K562 (cell line): Measurements from ENCODE around the gene RELL1.

Source experiments
- CBFB ChIP-seq: sonication (generic); formaldehyde crosslinking; IDR thresholded peaks from 2 replicates; pipeline ENCODE4 v1.4.0; 2020; ENCODE audit warnings: mild to moderate bottlenecking, missing genetic modification reagents
- CBX5 ChIP-seq: IDR thresholded peaks from 2 replicates; pipeline ENCODE4 v1.6.1; 2014; ENCODE audit warnings: low read depth, borderline replicate concordance
- EZH2 ChIP-seq: IDR thresholded peaks from 2 replicates; pipeline ENCODE4 v1.6.1; 2012; ENCODE audit warnings: low read depth, mild to moderate bottlenecking, inconsistent platforms, low read length, borderline replicate concordance
- FOXK2 ChIP-seq, 2 experiments: fragments of 450-650 bp; IDR thresholded peaks in 1 of 2; conservative IDR thresholded peaks in 1 of 2; 2 replicates each; pipeline ENCODE4 v1.6.1; 2016; ENCODE audit warnings: low read depth in 2 of 2, mild to moderate bottlenecking in 1 of 2
- HMG20B ChIP-seq: fragments of 250-450 bp; sonication (Bioruptor Pico); IDR thresholded peaks from 2 replicates; pipeline ENCODE4 v1.5.0; 2021; ENCODE audit warnings: mild to moderate bottlenecking
- JUND ChIP-seq, 2 experiments: IDR thresholded peaks; 2 replicates in 1 of 2; 3 replicates in 1 of 2; pipeline ENCODE4 v1.6.1; 2011; ENCODE audit warnings: borderline replicate concordance in 2 of 2, low read depth in 2 of 2, low read length in 2 of 2, improper control_type of control experiment in 1 of 2, missing biosample characterization in 1 of 2, missing genetic modification characterization in 1 of 2, missing genetic modification reagents in 1 of 2
- KDM1A ChIP-seq, 2 experiments: fragments of 450-650 bp; IDR thresholded peaks; 2 replicates each; pipeline ENCODE4 v1.6.1; 2016; ENCODE audit warnings: mild to moderate bottlenecking in 2 of 2
- MECOM ChIP-seq: fragments of 250-450 bp; sonication (Bioruptor Pico); IDR thresholded peaks from 2 replicates; pipeline ENCODE4 v1.8.0; 2022; ENCODE audit warnings: inconsistent platforms
- POLR2A ChIP-seq: fragments of 450-650 bp; conservative IDR thresholded peaks from 2 replicates; pipeline ENCODE4 v1.6.1; 2016
- POLR2AphosphoS5 ChIP-seq: IDR thresholded peaks from 2 replicates; pipeline ENCODE4 v1.6.1; 2011; ENCODE audit warnings: mild to moderate bottlenecking, low read depth, low read length, moderate library complexity; ENCODE audit not compliant: control insufficient read depth, insufficient read depth
- RCOR1 ChIP-seq, 2 experiments: IDR thresholded peaks; 2 replicates each; pipeline ENCODE4 v1.6.1; 2012; ENCODE audit warnings: low read depth in 2 of 2, low read length in 2 of 2, borderline replicate concordance in 1 of 2, improper control_type of control experiment in 1 of 2
- ZBTB1 ChIP-seq: sonication (generic); formaldehyde crosslinking; IDR thresholded peaks from 2 replicates; pipeline ENCODE4 v1.8.1; 2023; ENCODE audit warnings: missing genetic modification reagents, low read depth, mild to moderate bottlenecking, borderline replicate concordance
- TF ChIP-seq, protein P1 (sequence below), 3 experiments: IDR thresholded peaks in 2 of 3; conservative IDR thresholded peaks in 1 of 3; 2 replicates each; pipeline ENCODE4 v1.5.1; 2011 to 2012; ENCODE audit warnings: low read length in 3 of 3, mild to moderate bottlenecking in 3 of 3, control low read depth in 2 of 3, improper control_type of control experiment in 1 of 3, inconsistent platforms in 1 of 3, low read depth in 1 of 3, mixed read lengths in 1 of 3, moderate library complexity in 1 of 3; ENCODE audit not compliant: insufficient read depth in 2 of 3
- TF ChIP-seq, protein P2 (sequence below): fragments of 200-800 bp; sonication (Bioruptor generic); IDR thresholded peaks from 2 replicates; pipeline ENCODE4 v1.6.1; 2017; ENCODE audit warnings: missing genetic modification characterization, missing compliant biosample characterization

DNA sequence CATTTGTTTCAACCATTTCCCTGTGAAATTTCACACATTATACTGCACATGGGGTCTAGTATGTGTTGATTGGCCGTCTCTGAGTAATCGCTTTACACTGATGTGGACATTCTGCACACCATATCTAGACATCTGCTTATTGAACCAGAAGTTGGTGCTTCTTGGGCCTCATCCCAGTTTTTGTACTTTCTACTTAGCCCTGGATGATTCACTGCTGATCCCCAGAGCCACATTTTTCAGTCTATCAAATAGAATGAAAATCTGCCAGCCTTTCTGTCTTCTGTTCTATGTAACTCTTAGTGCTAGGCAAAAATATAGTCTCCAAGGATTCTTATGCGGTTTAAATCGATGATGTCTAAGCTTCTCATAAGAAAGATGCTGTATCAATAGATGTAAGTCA, 40.5 kb upstream of the RELL1 start:
- TF ChIP-seq CBFB (CRISPR knock-in tag): no peak
- no peak for TF ChIP-seq HMG20B (CRISPR knock-in tag)
- TF ChIP-seq, protein P1, sequence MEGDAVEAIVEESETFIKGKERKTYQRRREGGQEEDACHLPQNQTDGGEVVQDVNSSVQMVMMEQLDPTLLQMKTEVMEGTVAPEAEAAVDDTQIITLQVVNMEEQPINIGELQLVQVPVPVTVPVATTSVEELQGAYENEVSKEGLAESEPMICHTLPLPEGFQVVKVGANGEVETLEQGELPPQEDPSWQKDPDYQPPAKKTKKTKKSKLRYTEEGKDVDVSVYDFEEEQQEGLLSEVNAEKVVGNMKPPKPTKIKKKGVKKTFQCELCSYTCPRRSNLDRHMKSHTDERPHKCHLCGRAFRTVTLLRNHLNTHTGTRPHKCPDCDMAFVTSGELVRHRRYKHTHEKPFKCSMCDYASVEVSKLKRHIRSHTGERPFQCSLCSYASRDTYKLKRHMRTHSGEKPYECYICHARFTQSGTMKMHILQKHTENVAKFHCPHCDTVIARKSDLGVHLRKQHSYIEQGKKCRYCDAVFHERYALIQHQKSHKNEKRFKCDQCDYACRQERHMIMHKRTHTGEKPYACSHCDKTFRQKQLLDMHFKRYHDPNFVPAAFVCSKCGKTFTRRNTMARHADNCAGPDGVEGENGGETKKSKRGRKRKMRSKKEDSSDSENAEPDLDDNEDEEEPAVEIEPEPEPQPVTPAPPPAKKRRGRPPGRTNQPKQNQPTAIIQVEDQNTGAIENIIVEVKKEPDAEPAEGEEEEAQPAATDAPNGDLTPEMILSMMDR (IDR thresholded peaks at IDR 0.05 in 2 of 3, conservative IDR thresholded peaks at IDR 0.05 in 1 of 3; ENCODE audit: insufficient read depth in 2 of 3, low read depth in 1 of 3, low read length in 3 of 3): no peak
- TF ChIP-seq FOXK2 (conservative IDR thresholded peaks at IDR 0.05 in 1 of 2, IDR thresholded peaks at IDR 0.05 in 1 of 2; ENCODE audit: low read depth in 2 of 2): no peak
- no peak for TF ChIP-seq ZBTB1 (CRISPR knock-in tag)
- TF ChIP-seq KDM1A (IDR thresholded peaks at IDR 0.05): no peak
- TF ChIP-seq EZH2: no peak
- TF ChIP-seq MECOM (CRISPR knock-in tag): no peak
- no peak for TF ChIP-seq CBX5
- TF ChIP-seq JUND (IDR thresholded peaks at IDR 0.05; ENCODE audit: borderline replicate concordance, low read depth, low read length): no peak
- TF ChIP-seq JUND (tag; IDR thresholded peaks at IDR 0.05; ENCODE audit: borderline replicate concordance, low read depth, low read length): no peak
- TF ChIP-seq, protein P2, sequence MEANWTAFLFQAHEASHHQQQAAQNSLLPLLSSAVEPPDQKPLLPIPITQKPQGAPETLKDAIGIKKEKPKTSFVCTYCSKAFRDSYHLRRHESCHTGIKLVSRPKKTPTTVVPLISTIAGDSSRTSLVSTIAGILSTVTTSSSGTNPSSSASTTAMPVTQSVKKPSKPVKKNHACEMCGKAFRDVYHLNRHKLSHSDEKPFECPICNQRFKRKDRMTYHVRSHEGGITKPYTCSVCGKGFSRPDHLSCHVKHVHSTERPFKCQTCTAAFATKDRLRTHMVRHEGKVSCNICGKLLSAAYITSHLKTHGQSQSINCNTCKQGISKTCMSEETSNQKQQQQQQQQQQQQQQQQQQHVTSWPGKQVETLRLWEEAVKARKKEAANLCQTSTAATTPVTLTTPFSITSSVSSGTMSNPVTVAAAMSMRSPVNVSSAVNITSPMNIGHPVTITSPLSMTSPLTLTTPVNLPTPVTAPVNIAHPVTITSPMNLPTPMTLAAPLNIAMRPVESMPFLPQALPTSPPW (CRISPR knock-in tag): no peak
- TF ChIP-seq RCOR1 (IDR thresholded peaks at IDR 0.05; ENCODE audit: borderline replicate concordance in 1 of 2, low read depth in 2 of 2, low read length in 2 of 2): no peak
- no peak for TF ChIP-seq POLR2A
- TF ChIP-seq POLR2AphosphoS5: no peak
